ENCODE results near the gene GAB2.

DNA sequence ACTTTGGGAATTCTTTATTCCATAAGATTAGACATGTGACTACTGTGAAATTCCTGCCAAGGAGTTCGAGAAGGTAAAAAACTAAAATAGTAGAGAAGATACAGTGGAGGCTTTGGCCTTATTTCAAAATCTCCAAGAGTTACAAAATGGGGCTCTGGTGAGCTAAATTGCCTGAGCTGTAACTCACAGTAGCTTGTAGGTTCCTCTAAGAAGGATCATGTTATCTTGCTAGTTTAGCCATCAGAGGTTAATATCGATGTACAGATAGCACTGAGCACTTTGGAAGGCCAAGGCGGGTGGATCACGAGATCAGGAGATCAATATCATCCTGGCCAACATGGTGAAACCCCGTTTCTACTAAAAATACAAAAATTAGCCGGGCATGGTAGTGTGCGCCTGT lies 147.8 kb downstream of the GAB2 start:
- TF ChIP-seq, protein P1, sequence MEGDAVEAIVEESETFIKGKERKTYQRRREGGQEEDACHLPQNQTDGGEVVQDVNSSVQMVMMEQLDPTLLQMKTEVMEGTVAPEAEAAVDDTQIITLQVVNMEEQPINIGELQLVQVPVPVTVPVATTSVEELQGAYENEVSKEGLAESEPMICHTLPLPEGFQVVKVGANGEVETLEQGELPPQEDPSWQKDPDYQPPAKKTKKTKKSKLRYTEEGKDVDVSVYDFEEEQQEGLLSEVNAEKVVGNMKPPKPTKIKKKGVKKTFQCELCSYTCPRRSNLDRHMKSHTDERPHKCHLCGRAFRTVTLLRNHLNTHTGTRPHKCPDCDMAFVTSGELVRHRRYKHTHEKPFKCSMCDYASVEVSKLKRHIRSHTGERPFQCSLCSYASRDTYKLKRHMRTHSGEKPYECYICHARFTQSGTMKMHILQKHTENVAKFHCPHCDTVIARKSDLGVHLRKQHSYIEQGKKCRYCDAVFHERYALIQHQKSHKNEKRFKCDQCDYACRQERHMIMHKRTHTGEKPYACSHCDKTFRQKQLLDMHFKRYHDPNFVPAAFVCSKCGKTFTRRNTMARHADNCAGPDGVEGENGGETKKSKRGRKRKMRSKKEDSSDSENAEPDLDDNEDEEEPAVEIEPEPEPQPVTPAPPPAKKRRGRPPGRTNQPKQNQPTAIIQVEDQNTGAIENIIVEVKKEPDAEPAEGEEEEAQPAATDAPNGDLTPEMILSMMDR (IDR thresholded peaks at IDR 0.05) = no peak
- TF ChIP-seq EZH2 (IDR thresholded peaks at IDR 0.05; ENCODE audit: borderline replicate concordance, insufficient read depth, low read depth, low read length, poor library complexity, severe bottlenecking) = no peak
